Measurements from ENCODE around the gene PORCN. TPM values are rescaled to one million over a fixed set of nuclear protein-coding genes. Genes with fewer than 3 reads are reported as not detected.

PORCN gene
- total RNA-seq, 6 donors from 2014 or later: 10.0 to 53.4 (median 14.3) TPM

DNA sequence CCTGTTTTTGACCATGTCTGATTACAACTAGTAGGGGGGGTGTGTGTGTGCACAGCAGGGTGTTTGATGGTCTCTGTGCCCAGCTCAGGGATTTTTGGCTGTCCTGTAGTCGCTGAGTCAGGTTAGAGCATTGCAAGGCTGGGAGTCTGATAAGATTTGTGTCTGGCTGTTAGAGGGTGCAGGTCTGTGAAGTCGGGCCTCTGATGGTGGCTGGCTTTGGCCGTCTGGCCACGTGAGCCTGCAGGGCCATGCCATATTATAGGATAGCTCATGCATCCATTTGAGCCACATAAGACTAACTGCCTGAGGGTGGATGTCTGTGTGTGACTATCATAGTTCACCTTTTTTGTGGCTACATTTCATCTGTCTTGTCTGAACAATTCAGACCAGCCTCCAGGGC is 4.9 kb downstream of the PORCN start:
- peaks cover 0 to 9% (median 3%) of the 10 kb centered on the region in 4 donors for H3K36me3 ChIP-seq
- H3K27me3 ChIP-seq: no peaks in the 10 kb centered on the region
- WGBS, 2 donors: 85% methylated on average over 4 of the region's 4 CpGs; no CpG with 5 or more reads in 1 of the 2 donors
- H3K9me3 ChIP-seq: peaks cover 0 to 3% (median 0%) of the 10 kb centered on the region in 4 donors
- peaks cover 0 to 2% (median 0%) of the 10 kb centered on the region in 4 donors for H3K4me1 ChIP-seq
- DNase-seq: no peak
- no peak overlapping the region for H3K27ac ChIP-seq
- ATAC-seq (ENCODE audit: low FRiP score in 2 of 2): no peak
- TF ChIP-seq POLR2AphosphoS5 (IDR thresholded peaks at IDR 0.05) (no peak), POLR2A (IDR thresholded peaks at IDR 0.05) (no peak), EP300 (IDR thresholded peaks at IDR 0.05) (no peak)
- TF ChIP-seq, protein P1, sequence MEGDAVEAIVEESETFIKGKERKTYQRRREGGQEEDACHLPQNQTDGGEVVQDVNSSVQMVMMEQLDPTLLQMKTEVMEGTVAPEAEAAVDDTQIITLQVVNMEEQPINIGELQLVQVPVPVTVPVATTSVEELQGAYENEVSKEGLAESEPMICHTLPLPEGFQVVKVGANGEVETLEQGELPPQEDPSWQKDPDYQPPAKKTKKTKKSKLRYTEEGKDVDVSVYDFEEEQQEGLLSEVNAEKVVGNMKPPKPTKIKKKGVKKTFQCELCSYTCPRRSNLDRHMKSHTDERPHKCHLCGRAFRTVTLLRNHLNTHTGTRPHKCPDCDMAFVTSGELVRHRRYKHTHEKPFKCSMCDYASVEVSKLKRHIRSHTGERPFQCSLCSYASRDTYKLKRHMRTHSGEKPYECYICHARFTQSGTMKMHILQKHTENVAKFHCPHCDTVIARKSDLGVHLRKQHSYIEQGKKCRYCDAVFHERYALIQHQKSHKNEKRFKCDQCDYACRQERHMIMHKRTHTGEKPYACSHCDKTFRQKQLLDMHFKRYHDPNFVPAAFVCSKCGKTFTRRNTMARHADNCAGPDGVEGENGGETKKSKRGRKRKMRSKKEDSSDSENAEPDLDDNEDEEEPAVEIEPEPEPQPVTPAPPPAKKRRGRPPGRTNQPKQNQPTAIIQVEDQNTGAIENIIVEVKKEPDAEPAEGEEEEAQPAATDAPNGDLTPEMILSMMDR (IDR thresholded peaks at IDR 0.05): no peak
- no peak overlapping the region for H3K4me3 ChIP-seq

DNA sequence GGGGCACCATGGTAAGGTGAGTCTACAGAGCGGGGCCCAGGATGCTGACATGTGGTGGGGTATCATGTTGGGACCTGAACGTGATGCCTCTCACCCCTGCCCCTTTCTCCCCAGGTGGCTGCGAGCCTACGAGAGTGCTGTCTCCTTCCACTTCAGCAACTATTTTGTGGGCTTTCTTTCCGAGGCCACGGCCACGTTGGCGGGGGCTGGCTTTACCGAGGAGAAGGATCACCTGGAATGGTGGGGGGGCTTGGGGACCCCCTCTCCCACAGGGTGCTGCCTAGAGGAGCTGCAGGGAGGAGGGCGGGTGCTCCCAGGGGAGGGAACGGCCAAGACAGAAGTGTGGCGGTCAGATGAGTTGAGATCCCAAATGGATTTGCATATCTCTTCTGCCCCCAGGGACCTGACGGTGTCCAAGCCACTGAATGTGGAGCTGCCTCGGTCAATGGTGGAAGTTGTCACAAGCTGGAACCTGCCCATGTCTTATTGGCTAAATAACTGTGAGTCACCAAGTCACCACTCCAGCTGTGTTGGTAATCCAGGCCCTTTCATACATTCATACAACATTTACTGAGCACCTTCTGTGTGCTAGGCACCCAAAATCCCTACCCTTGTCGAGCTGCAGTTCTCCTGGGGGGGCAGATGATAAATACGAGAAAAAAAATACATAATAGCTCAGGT is 5.5 kb downstream of the PORCN start:
- no peak overlapping the region for H3K4me3 ChIP-seq
- peaks cover 0 to 9% (median 3%) of the 10 kb centered on the region in 4 donors for H3K36me3 ChIP-seq
- WGBS, 2 donors: 77 to 95% methylated on average over 5 to 15 of the region's 16 CpGs
- H3K9me3 ChIP-seq: no peaks in the 10 kb centered on the region
- peaks cover 0 to 2% (median 0%) of the 10 kb centered on the region in 4 donors for H3K4me1 ChIP-seq
- no peak overlapping the region for H3K27ac ChIP-seq
- TF ChIP-seq, protein P1 (IDR thresholded peaks at IDR 0.05): no peak
- TF ChIP-seq POLR2A (IDR thresholded peaks at IDR 0.05): no peak
- no peak for TF ChIP-seq POLR2AphosphoS5 (IDR thresholded peaks at IDR 0.05)
- DNase-seq: no peak
- ATAC-seq (ENCODE audit: low FRiP score in 2 of 2): no peak
- H3K27me3 ChIP-seq: no peaks in the 10 kb centered on the region

DNA sequence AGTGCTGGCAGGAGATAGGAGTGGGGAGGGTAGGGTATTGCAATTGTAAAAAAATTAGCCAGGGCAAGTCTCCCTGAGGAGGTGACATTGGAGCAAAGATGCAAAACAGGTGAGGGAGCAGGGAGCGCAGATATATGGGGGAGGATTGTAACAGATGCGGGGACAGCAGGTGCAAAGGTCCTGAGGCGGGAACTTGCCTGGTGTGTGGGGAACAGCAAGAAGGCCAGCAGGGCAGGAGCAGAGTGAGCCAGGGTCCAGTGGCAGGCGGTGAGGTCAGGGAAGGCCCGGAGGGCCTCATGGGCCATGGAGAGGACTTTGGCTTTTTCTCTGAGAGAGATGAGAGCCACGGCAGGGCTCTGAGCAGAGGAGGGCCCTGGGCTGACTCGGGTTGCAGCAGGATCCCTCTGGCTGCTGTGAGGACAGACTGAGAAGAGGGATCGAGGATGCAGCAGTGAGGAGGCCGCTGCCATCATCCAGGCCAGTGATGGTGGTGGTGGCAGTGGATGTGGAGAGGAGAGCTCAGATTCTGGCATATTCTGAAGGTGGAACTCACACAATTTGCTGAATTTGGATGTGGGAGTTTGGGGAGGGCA is 6.2 kb downstream of the PORCN start:
- Histone ChIP-seq H3K9me3 (no peaks in the 10 kb centered on the region), H3K36me3 (peaks cover 0 to 9% (median 3%) of the 10 kb centered on the region in 4 donors), H3K27ac (no peak overlapping the region), H3K4me1 (no peaks in the 10 kb centered on the region), H3K4me3 (no peak overlapping the region), H3K27me3 (no peaks in the 10 kb centered on the region)
- DNase-seq (no peak), ATAC-seq (ENCODE audit: low FRiP score in 2 of 2) (no peak)
- TF ChIP-seq EP300 (IDR thresholded peaks at IDR 0.05): no peak
- no peak for TF ChIP-seq POLR2AphosphoS5 (IDR thresholded peaks at IDR 0.05)
- no peak for TF ChIP-seq POLR2A (IDR thresholded peaks at IDR 0.05)
- TF ChIP-seq, protein P1 (IDR thresholded peaks at IDR 0.05): no peak
- WGBS, 2 donors: 90 to 92% methylated on average over 5 to 9 of the region's 9 CpGs

DNA sequence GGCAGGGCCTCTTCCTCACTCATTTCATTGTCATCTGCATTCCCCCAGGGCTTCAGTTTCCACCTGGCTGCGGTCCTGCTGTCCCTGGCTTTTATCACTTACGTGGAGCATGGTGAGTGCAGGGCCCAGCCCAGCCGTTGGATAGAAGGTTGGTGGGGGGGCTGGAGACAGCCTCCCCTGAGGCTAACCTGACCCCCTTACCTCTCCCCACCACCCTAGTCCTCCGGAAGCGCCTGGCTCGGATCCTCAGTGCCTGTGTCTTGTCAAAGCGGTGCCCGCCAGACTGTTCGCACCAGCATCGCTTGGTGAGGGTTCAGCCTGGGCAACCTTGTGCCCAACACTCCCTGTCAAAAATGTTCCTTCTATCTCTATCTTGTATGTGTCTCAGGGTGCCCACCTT is 7.0 kb downstream of the PORCN start:
- DNase-seq: no peak
- Histone ChIP-seq H3K4me1 (no peaks in the 10 kb centered on the region), H3K4me3 (no peak overlapping the region), H3K9me3 (no peaks in the 10 kb centered on the region), H3K27me3 (no peaks in the 10 kb centered on the region), H3K36me3 (peaks cover 0 to 9% (median 3%) of the 10 kb centered on the region in 4 donors), H3K27ac (no peak overlapping the region)
- no peak for ATAC-seq (ENCODE audit: low FRiP score in 2 of 2)
- TF ChIP-seq POLR2A (IDR thresholded peaks at IDR 0.05): no peak
- 90 to 92% methylated on average over 7 to 10 of the region's 10 CpGs for WGBS, 2 donors

DNA sequence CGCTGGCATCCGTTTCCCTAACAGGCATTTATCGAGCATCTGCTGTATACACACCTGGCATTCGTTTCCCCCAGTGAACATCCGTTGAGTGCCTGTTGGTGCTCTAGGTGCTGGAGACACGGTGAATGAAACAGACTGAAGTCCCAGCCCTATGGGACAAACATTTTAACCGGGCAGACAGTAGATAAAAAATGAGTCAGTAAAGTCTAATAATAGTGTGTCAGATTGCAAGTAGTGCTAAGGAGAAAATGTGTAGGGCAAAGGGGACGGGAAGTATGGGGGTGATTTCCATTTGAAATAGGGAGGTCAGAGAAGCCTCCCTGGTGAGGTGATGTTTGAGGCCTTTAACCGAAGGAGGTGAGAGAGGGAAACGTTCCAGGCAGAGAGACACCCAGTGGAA is 7.5 kb downstream of the PORCN start:
- ATAC-seq (ENCODE audit: low FRiP score in 2 of 2): no peak
- TF ChIP-seq POLR2AphosphoS5 (IDR thresholded peaks at IDR 0.05): no peak
- TF ChIP-seq, protein P1 (IDR thresholded peaks at IDR 0.05): no peak
- no peak for TF ChIP-seq POLR2A (IDR thresholded peaks at IDR 0.05)
- TF ChIP-seq EP300 (IDR thresholded peaks at IDR 0.05): no peak
- WGBS, 2 donors: 81 to 94% methylated on average over 10 of the region's 10 CpGs

More for the DNA sequence above, 7.5 kb downstream of the PORCN start:
- no peak for DNase-seq
- Histone ChIP-seq H3K9me3 (no peaks in the 10 kb centered on the region), H3K4me3 (no peak overlapping the region), H3K27me3 (no peaks in the 10 kb centered on the region), H3K4me1 (no peaks in the 10 kb centered on the region), H3K27ac (no peak overlapping the region), H3K36me3 (peaks cover 0 to 9% (median 3%) of the 10 kb centered on the region in 4 donors)
